Measurements from ENCODE around the gene TRPV4. TPM values are rescaled to one million over a fixed set of nuclear protein-coding genes. Genes with fewer than 3 reads are reported as not detected.

TRPV4 gene
- total RNA-seq, 2 experiments from 2014 or later = not detected

DNA sequence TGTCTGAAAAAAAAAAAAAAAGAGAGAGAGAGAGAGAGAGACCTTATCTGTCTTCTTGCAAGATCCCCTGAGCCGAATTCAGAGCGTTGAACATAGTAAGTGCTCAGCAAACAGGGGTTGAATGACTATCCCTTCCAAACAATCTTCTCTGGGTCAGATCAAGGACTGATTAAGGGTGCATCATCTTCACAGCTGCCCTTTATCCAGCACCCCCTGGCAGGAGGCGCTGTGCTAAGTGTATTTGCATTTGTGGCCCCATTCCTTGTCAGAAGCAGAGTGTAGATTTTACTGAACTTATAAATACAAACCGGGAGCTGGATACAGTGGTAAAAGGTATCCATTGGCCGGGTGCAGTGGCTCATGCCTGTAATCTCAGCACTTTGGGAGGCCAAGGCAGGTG is 8.8 kb upstream of the TRPV4 start:
- H3K36me3 ChIP-seq (ENCODE audit: insufficient read depth, low read length) = no peaks in the 10 kb centered on the region
- POLR2A ChIA-PET = no interaction called here
- Mint-ChIP-seq H3K4me3 (no peak overlapping the region), H3K27me3 (no peaks in the 10 kb centered on the region), H3K27ac (no peak overlapping the region), H3K9me3 (no peaks in the 10 kb centered on the region), H3K36me3 (ENCODE audit: low read depth) (no peaks in the 10 kb centered on the region), H3K4me1 (ENCODE audit: low read depth) (no peaks in the 10 kb centered on the region)
- H3K4me1 ChIP-seq (ENCODE audit: insufficient read depth, low read length) = peaks cover 8% of the 10 kb centered on the region
- no peak overlapping the region for H3K4me3 ChIP-seq (ENCODE audit: low read length)
- ATAC-seq (ENCODE audit: poor library complexity) = no peak
- H3K9me3 ChIP-seq (ENCODE audit: control insufficient read depth in 1 of 2, insufficient read depth in 1 of 2, low read length in 2 of 2) = no peaks in the 10 kb centered on the region
- no peaks in the 10 kb centered on the region for H3K27me3 ChIP-seq (ENCODE audit: control insufficient read depth in 1 of 2, insufficient read depth in 2 of 2, low read length in 2 of 2)
- no peak overlapping the region for H3K27ac ChIP-seq (ENCODE audit: low read depth in 1 of 2, low read length in 2 of 2)
- TF ChIP-seq, protein P1, sequence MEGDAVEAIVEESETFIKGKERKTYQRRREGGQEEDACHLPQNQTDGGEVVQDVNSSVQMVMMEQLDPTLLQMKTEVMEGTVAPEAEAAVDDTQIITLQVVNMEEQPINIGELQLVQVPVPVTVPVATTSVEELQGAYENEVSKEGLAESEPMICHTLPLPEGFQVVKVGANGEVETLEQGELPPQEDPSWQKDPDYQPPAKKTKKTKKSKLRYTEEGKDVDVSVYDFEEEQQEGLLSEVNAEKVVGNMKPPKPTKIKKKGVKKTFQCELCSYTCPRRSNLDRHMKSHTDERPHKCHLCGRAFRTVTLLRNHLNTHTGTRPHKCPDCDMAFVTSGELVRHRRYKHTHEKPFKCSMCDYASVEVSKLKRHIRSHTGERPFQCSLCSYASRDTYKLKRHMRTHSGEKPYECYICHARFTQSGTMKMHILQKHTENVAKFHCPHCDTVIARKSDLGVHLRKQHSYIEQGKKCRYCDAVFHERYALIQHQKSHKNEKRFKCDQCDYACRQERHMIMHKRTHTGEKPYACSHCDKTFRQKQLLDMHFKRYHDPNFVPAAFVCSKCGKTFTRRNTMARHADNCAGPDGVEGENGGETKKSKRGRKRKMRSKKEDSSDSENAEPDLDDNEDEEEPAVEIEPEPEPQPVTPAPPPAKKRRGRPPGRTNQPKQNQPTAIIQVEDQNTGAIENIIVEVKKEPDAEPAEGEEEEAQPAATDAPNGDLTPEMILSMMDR (IDR thresholded peaks at IDR 0.05) = no peak
- CTCF ChIA-PET = no interaction called here
- intact Hi-C loops (cut with DNase I, micrococcal nuclease) = no loop called here
- DNase-seq = no peak

DNA sequence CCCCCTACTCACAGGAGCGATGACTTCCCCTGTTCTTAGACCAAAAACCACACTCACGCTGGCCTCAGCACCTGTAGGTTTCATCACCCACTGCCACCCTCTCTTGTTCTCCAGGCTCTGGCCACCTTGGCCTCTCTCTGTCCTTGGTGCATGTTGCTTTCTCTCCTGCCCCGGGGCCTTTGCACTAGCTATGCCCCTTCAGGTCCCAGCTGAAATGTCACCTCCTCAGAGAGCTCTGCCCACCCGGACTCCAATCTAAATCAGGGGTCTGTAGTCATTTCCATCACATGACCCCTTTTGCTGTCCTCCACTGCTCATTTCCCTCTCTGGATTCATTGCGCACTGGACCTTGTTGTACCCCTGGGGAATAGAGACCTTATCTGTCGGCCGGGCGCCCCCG is 8.2 kb upstream of the TRPV4 start:
- Histone ChIP-seq H3K27me3 (ENCODE audit: control insufficient read depth in 1 of 2, insufficient read depth in 2 of 2, low read length in 2 of 2) (no peaks in the 10 kb centered on the region), H3K4me3 (ENCODE audit: low read length) (no peak overlapping the region), H3K27ac (ENCODE audit: low read depth in 1 of 2, low read length in 2 of 2) (no peak overlapping the region), H3K36me3 (ENCODE audit: insufficient read depth, low read length) (no peaks in the 10 kb centered on the region), H3K4me1 (ENCODE audit: insufficient read depth, low read length) (peaks cover 8% of the 10 kb centered on the region), H3K9me3 (ENCODE audit: control insufficient read depth in 1 of 2, insufficient read depth in 1 of 2, low read length in 2 of 2) (no peaks in the 10 kb centered on the region)
- CTCF ChIA-PET = no interaction called here
- POLR2A ChIA-PET = no interaction called here
- no peaks in the 10 kb centered on the region for H3K36me3 Mint-ChIP-seq (ENCODE audit: low read depth)
- no peak for ATAC-seq (ENCODE audit: poor library complexity)
- H3K27me3 Mint-ChIP-seq = no peaks in the 10 kb centered on the region
- intact Hi-C loops (cut with DNase I, micrococcal nuclease) = no loop called here
- no peak overlapping the region for H3K4me3 Mint-ChIP-seq
- no peaks in the 10 kb centered on the region for H3K4me1 Mint-ChIP-seq (ENCODE audit: low read depth)
- H3K9me3 Mint-ChIP-seq = no peaks in the 10 kb centered on the region
- DNase-seq = no peak
- H3K27ac Mint-ChIP-seq = no peak overlapping the region
- TF ChIP-seq, protein P1 (IDR thresholded peaks at IDR 0.05) = no peak

DNA sequence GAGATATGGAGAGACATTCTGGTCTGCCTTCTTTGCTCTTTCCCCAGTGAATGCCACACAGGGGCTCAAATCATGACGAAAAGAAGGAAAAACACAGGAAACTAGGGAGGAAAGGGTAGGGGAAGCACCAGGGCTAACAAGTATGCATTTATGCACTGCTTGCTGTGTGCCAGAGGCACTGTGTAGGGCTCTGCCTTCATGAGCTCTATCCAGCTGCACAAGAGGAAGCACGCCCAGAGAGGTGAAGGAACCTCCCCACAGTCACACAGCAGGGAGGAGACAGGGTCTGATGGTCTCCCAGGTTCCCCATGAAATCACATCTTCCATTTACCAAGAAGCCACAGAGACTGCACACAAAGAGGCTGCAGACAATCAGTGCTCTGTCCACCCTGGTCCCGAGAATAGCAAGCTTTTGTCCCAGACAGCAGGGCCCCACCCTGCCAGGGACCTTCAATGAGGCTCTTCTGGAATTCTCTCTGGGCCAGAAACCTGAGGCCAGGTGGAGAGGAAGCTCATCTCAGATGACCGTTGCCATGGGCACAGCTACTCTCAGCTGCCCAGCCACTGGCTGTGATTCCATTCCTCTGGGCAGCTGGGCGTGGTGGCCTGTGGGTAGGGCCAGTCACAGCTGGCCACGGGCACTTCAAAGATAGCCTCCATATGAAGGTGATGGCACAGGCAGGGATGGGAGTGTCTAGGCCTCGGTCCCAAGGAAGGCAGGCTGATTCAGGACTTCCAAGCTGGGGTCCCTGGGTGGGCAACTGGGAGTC is 7.3 kb upstream of the TRPV4 start:
- Mint-ChIP-seq H3K27ac (no peak overlapping the region), H3K4me3 (no peak overlapping the region), H3K4me1 (ENCODE audit: low read depth) (no peaks in the 10 kb centered on the region), H3K27me3 (peaks cover under 1% of the 10 kb centered on the region), H3K9me3 (no peaks in the 10 kb centered on the region), H3K36me3 (ENCODE audit: low read depth) (no peaks in the 10 kb centered on the region)
- no peak for ATAC-seq (ENCODE audit: poor library complexity)
- TF ChIP-seq, protein P1 (IDR thresholded peaks at IDR 0.05) = no peak
- H3K36me3 ChIP-seq (ENCODE audit: insufficient read depth, low read length) = no peaks in the 10 kb centered on the region
- H3K9me3 ChIP-seq (ENCODE audit: control insufficient read depth in 1 of 2, insufficient read depth in 1 of 2, low read length in 2 of 2) = no peaks in the 10 kb centered on the region
- H3K4me3 ChIP-seq (ENCODE audit: low read length) = no peak overlapping the region
- no peaks in the 10 kb centered on the region for H3K27me3 ChIP-seq (ENCODE audit: control insufficient read depth in 1 of 2, insufficient read depth in 2 of 2, low read length in 2 of 2)
- CTCF ChIA-PET = no interaction called here
- intact Hi-C loops (cut with DNase I, micrococcal nuclease) = no loop called here
- no peak for DNase-seq
- POLR2A ChIA-PET = no interaction called here
- peaks cover 6% of the 10 kb centered on the region for H3K4me1 ChIP-seq (ENCODE audit: insufficient read depth, low read length)
- H3K27ac ChIP-seq (ENCODE audit: low read depth in 1 of 2, low read length in 2 of 2) = no peak overlapping the region

Data from CD4-positive, alpha-beta T cell (primary cell).